HG03196 (cell line): ENCODE measurements around the gene EIF4ENIF1.
"Not testable (repeated sequence)": the region's sequence is repeated elsewhere in the genome, so short reads cannot be mapped to it uniquely, and the experiment has no call there.

Experiments used
- ATAC-seq: cut with Tn5 transposase; IDR thresholded peaks from one replicate; pipeline ENCODE4 v1.9.1; 2021; ENCODE audit not compliant: unreplicated experiment

EIF4ENIF1 gene

GRCh38 chr22:31495343-31495742 is 5.7 kb upstream of the EIF4ENIF1 start:
- no peak for ATAC-seq

GRCh38 chr22:31493355-31493754 is 3.7 kb upstream of the EIF4ENIF1 start:
- not testable (repeated sequence) for ATAC-seq

GRCh38 chr22:31492151-31492550 is 2.5 kb upstream of the EIF4ENIF1 start:
- no peak for ATAC-seq

- ATAC-seq = no peak
Measured at GRCh38 chr22:31491218-31491962, 1.7 kb upstream of the EIF4ENIF1 start.

GRCh38 chr22:31490496-31490925 is 869 bp upstream of the EIF4ENIF1 start:
- ATAC-seq = peak; percentile 51

GRCh38 chr22:31488988-31489617 is 539 bp downstream of the EIF4ENIF1 start:
- peak; percentile 15 for ATAC-seq

GRCh38 chr22:31488346-31488883 is 1.2 kb downstream of the EIF4ENIF1 start:
- ATAC-seq = no peak

GRCh38 chr22:31486951-31487350 is 2.7 kb downstream of the EIF4ENIF1 start:
- ATAC-seq = no peak

- not testable (repeated sequence) for ATAC-seq
Measured at GRCh38 chr22:31486369-31486768, 3.3 kb downstream of the EIF4ENIF1 start.

GRCh38 chr22:31482470-31482869 is 7.2 kb downstream of the EIF4ENIF1 start:
- not testable (repeated sequence) for ATAC-seq

- ATAC-seq = no peak
Measured at GRCh38 chr22:31481129-31481528, 8.5 kb downstream of the EIF4ENIF1 start.

- peak; percentile 74 for ATAC-seq
Measured at GRCh38 chr22:31477329-31477728, 12.3 kb downstream of the EIF4ENIF1 start.

- ATAC-seq = no peak
Measured at GRCh38 chr22:31475800-31476199, 13.8 kb downstream of the EIF4ENIF1 start.

GRCh38 chr22:31474743-31475142 is 14.9 kb downstream of the EIF4ENIF1 start:
- no peak for ATAC-seq

- no peak for ATAC-seq
Measured at GRCh38 chr22:31465307-31465706, 24.3 kb downstream of the EIF4ENIF1 start.

- no peak for ATAC-seq
Measured at GRCh38 chr22:31461699-31462098, 27.9 kb downstream of the EIF4ENIF1 start.

- ATAC-seq = no peak
Measured at GRCh38 chr22:31451709-31452571, 37.7 kb downstream of the EIF4ENIF1 start.

- ATAC-seq = no peak
Measured at GRCh38 chr22:31449506-31449905, 40.1 kb downstream of the EIF4ENIF1 start.

GRCh38 chr22:31448382-31448781 is 41.3 kb downstream of the EIF4ENIF1 start:
- ATAC-seq = no peak

- ATAC-seq = no peak
Measured at GRCh38 chr22:31447337-31447736, 42.3 kb downstream of the EIF4ENIF1 start.

GRCh38 chr22:31446767-31447166 is 42.9 kb downstream of the EIF4ENIF1 start:
- no peak for ATAC-seq
